IMR-90 (cell line): ENCODE results near the gene EIF4E1B. TPM values are rescaled to one million over a fixed set of nuclear protein-coding genes. Genes with fewer than 3 reads are reported as not detected.

Experiments used
- microRNA-seq, 2 experiments: library from miRNA; stranded (forward) in 1 of 2; unstranded in 1 of 2; fragments of 10-50 nt in 1 of 2; fragments of <30 nt in 1 of 2; gene quantifications in 1 of 2; microRNA quantifications in 1 of 2; one replicate each; pipeline versions ENCODE3 to v1.1.0; 2013 to 2020; ENCODE audit not compliant: insufficient read depth in 1 of 2, insufficient read length in 1 of 2, unreplicated experiment in 1 of 2
- polyA plus RNA-seq, 3 experiments: library from polyadenylated mRNA; depleted of rRNA; stranded (reverse); fragments of >200 nt; gene quantifications; 2 replicates each; pipeline ENCODE4 v1.2.3, GENCODE V29; 2012; ENCODE audit warnings: low replicate concordance in 1 of 3
- small RNA-seq, 5 experiments: library from RNA; depleted of rRNA; stranded (forward); fragments of <200 nt; gene quantifications; one replicate each; pipeline ENCODE3, GENCODE V24; 2012
- total RNA-seq: library from RNA; depleted of rRNA; stranded (reverse); fragments of >200 nt; gene quantifications from 2 replicates; pipeline ENCODE4 v1.2.3, GENCODE V29; 2012; rRNA removed

Gene EIF4E1B
- total and polyA plus RNA-seq, 2 of the 4 experiments (the other 2 are of a cell fraction) = not detected

Small RNA genes within 50 kb of the gene (microRNA-seq; reads per million reads assigned to microRNA genes)
- gene MIR4281 = 0 reads per million in 2 experiments

Small RNA genes within 50 kb of the gene (small RNA-seq; reads per million reads assigned to genes)
- 0 reads per million in 5 experiments for gene MIR4281

Other genes starting within 250 kb of the EIF4E1B start
- 28.0 and 33.3 TPM in 2 replicates for gene NOP16, start 242.1 kb upstream of the EIF4E1B start, total RNA-seq
- 60.4 and 61.3 TPM in 2 replicates for gene NOP16, start 242.1 kb upstream of the EIF4E1B start, polyA plus RNA-seq (2012; rRNA removed)
- 33.3 and 35.0 TPM in 2 replicates for gene HIGD2A, start 241.9 kb upstream of the EIF4E1B start, total RNA-seq
- 131 and 146 TPM in 2 replicates for gene HIGD2A, start 241.9 kb upstream of the EIF4E1B start, polyA plus RNA-seq (2012; rRNA removed)
- gene CLTB, start 214.1 kb upstream of the EIF4E1B start, total RNA-seq = 87.6 and 122 TPM in 2 replicates
- 99.9 and 133 TPM in 2 replicates for gene CLTB, start 214.1 kb upstream of the EIF4E1B start, polyA plus RNA-seq (2012; rRNA removed)
- gene FAF2, start 182.3 kb upstream of the EIF4E1B start, total RNA-seq = 47.0 and 50.3 TPM in 2 replicates
- 31.3 and 32.9 TPM in 2 replicates for gene FAF2, start 182.3 kb upstream of the EIF4E1B start, polyA plus RNA-seq (2012; rRNA removed)
- gene RNF44, start 93.3 kb upstream of the EIF4E1B start, total RNA-seq = 0.54 and 0.83 TPM in 2 replicates
- 12.4 and 13.2 TPM in 2 replicates for gene RNF44, start 93.3 kb upstream of the EIF4E1B start, polyA plus RNA-seq (2012; rRNA removed)
- not detected in 2 replicates for gene CDHR2, start 81.3 kb upstream of the EIF4E1B start, total RNA-seq
- not detected in 2 replicates for gene CDHR2, start 81.3 kb upstream of the EIF4E1B start, polyA plus RNA-seq (2012; rRNA removed)
- 2.5 and 3.0 TPM in 2 replicates for gene GPRIN1, start 20.5 kb upstream of the EIF4E1B start, total RNA-seq
- 4.7 and 5.1 TPM in 2 replicates for gene GPRIN1, start 20.5 kb upstream of the EIF4E1B start, polyA plus RNA-seq (2012; rRNA removed)
- gene SNCB, start 141 bp upstream of the EIF4E1B start, total RNA-seq = not detected in 2 replicates
- 0.40 and 0.41 TPM in 2 replicates for gene SNCB, start 141 bp upstream of the EIF4E1B start, polyA plus RNA-seq (2012; rRNA removed)
- gene TSPAN17, start 16.8 kb downstream of the EIF4E1B start, total RNA-seq = 34.2 and 35.3 TPM in 2 replicates
- gene TSPAN17, start 16.8 kb downstream of the EIF4E1B start, polyA plus RNA-seq (2012; rRNA removed) = 40.9 and 41.6 TPM in 2 replicates
- not detected in 2 replicates for gene UNC5A, start 179.9 kb downstream of the EIF4E1B start, total RNA-seq
- not detected in 2 replicates for gene UNC5A, start 179.9 kb downstream of the EIF4E1B start, polyA plus RNA-seq (2012; rRNA removed)